NOMO-1 (cell line): ENCODE measurements around the gene GUCY1A2.

Experiments used
- DNase-seq, 2 experiments: peaks; one replicate each; lab custom pipeline; 2025; ENCODE audit not compliant: unreplicated experiment in 2 of 2; lab: John Stamatoyannopoulos, UW

Gene GUCY1A2

GRCh38 chr11:106761240-106761639 lies 257.0 kb downstream of the GUCY1A2 start:
- DNase-seq: no peak

GRCh38 chr11:106748059-106748458 lies 270.2 kb downstream of the GUCY1A2 start:
- DNase-seq: no peak

DNA sequence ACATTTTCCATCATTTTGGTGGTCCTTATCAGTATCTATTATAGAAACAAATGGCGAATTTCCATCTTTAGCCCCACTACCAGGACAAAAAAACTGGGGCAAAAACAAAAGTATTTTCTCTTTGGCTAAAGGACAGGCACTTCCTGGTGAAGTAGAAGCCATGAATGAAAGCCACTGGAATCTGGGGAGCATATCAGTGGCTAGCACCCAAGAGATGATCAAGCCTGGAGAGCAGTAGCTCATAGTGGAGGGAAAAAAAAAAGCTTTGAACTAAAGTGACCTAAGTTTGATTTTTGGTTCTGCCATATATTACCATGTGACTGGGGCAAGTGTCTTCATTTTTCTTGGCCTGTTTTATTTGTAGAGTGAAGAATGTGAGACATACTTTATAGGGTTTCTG lies 272.3 kb downstream of the GUCY1A2 start:
- DNase-seq: no peak

- no peak for DNase-seq
These were observed 284.6 kb downstream of the GUCY1A2 start for GRCh38 chr11:106733635-106734034.

- no peak for DNase-seq
These were observed 289.4 kb downstream of the GUCY1A2 start for GRCh38 chr11:106728859-106729258.

DNA sequence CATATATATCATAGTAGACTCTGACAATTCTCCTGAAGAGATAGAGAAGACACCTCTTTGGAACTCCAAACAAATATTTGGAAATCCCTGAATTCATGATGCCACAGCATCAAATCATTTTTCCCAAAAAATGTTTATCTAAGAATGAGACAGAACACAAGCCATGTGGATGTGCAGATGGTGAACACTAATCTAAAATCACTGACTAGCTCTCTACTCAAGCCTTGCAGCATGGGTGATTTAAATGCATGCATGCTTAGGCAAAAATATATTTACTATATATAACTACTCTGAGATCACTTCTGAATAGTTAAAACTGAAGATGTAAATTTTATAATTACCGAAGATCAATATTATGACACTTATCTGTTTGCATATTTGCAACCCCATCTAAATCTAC lies 289.9 kb downstream of the GUCY1A2 start:
- no peak for DNase-seq

DNA sequence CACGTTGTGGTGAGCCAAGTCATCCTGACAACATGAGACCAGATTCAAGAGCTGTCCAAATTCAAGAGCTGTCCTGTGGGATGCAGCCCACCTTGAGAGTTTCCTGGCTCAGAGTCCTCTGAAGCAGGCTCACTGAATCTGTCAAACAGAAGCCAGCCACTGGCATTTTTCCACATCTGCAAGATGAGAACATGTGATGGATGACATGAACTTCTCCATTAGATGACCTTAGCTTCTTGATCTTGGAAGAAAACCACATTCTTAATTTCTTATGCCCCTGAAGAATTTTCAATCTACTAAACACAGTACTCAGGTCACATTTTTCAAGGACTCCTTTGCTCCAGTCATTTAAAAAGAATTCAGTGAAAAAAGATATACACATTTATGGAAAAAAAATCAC lies 291.0 kb downstream of the GUCY1A2 start:
- DNase-seq: no peak

DNA sequence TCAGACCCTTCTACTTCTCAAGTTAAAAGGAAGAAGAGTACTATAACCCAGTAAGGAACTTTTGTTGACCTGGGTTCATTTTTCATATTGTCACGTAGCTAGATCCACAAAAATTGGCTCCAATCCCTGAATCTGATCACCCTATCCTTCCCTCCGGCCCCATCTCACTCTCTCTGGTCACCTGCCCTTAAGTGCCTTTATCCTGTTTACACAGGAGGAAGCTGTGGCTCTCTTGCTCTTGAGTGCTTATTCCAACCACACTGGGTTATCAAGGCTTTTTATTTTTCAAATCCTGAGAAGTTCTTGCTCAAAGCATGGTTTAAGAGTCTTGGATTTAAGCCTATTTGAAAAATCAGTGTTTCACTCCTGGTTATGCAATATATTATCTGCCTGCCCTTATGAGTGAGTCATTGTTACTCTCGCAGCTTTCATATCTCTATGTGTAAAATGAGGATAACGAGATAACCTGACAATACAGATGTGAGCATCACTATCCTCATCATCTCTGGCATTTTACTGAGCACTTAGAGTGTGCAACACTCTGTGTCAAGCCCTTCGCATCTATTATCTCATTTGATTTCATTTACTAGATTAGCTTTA lies 293.9 kb downstream of the GUCY1A2 start:
- no peak for DNase-seq

DNA sequence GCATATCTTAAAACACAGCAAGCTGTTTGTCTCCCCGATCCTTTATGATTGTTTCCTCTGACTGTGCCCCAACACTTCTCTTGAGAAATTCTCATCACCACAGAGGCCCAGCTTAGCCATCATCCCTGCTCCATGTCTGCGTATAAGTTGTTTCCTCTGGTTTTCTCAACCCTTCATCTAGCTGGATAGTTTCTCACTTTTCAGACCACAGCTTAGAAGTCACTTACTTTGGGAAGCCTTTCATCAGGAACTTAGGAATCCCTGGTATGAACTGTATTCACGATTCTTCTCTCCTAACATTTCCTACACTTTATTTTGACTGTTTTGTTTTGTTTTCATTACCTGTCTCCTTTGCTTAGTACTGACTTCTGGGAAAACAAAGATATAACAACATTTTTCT lies 295.2 kb downstream of the GUCY1A2 start:
- no peak for DNase-seq

GRCh38 chr11:106717222-106717621 lies 301.1 kb downstream of the GUCY1A2 start:
- DNase-seq: no peak

GRCh38 chr11:106714199-106714598 lies 304.1 kb downstream of the GUCY1A2 start:
- no peak for DNase-seq

DNA sequence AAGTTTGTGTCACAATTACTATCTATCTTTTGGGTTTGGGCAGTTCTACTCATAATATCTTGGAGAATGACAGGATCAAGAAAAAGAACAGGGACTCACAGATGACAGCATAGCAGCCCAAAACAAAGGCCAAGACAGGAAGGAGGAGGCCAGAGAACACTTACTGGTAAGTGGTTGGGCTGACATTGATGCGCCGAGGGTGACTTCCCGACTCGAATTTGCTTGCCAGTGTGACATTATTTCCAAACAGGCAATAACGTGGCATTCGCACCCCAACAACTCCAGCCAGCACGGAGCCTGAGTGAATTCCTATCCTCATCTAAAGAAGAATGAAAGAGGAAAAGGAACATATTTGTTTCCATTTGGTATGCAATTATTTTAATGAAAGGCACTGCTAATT lies 309.9 kb downstream of the GUCY1A2 start:
- no peak for DNase-seq

GRCh38 chr11:106706355-106706754 lies 311.9 kb downstream of the GUCY1A2 start:
- no peak for DNase-seq

DNA sequence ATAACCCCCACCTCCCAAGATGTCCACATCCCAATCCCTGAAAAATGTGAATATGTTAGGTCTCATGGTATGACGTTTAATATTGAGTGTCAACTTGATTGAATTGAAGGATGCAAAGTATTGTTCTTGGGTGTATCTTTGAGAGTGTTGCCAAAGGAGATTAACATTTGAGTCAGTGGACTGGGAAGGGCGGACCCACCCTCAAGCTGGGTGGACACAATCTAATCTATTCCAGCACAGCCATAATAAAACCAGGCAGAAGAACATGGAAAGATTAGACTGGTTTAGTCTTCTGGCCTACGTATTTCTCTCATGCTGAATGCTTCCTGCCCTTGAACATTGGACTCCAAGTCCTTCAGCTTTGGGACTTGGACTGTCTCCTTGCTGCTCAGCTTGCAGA lies 315.5 kb downstream of the GUCY1A2 start:
- no peak for DNase-seq

DNA sequence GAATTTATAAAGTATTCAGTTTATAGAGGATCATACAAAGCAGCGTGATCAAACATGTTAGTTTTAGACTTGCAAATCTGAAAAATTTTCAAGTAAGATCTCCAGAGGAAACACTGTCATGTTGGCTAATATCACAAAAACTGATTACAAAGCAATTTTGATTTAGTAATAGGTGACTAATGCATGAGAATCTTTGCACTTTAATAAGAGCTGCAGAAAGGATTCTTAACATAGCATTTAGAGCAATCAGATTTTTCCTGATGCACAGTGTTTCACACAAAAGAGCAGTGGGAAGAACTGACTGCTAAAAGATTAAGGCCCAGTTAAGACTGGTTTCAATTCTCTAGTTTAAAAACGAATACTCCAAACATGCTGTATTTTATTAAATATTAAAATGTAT lies 321.2 kb downstream of the GUCY1A2 start:
- DNase-seq: no peak

- DNase-seq: no peak
These were observed 322.8 kb downstream of the GUCY1A2 start for GRCh38 chr11:106695506-106695905.

- no peak for DNase-seq
These were observed 323.8 kb downstream of the GUCY1A2 start for GRCh38 chr11:106694501-106694900.

- no peak for DNase-seq
These were observed 326.4 kb downstream of the GUCY1A2 start for GRCh38 chr11:106691807-106692365.

DNA sequence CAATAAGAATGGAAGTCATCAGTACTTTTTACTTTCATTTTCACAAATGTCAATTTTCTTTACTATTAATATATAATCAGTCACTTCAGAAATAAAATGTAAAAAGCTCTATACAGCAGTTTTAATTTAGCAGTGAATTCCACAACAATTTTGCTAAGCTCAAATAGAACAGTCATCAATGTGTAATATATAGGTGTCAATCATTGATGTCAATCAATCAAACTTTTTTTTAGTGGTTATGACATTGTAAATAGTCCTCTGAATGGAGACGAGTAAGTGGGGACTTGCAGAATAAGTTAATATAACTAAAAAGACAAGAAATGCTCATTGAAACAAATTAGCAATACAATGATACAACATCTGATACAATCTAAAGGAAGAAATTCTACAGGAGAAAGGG lies 327.4 kb downstream of the GUCY1A2 start:
- DNase-seq: no peak

DNA sequence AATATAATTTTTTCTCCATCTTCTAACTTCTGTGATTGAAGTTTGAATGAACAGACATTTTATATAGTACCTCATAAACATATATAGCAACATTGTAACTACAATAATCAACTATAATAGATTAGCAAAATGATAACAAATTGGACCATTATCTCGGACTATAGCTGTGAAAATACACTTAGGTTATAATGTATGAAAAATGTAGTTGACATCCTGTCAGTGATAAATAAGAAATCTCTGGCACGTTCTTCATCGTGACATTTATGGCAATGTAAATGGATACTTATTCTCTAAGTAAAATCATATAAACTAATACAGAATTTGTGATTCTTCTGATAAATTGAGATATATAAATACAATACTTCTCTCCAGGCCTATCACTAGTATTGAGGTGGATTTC lies 333.3 kb downstream of the GUCY1A2 start:
- DNase-seq: no peak

DNA sequence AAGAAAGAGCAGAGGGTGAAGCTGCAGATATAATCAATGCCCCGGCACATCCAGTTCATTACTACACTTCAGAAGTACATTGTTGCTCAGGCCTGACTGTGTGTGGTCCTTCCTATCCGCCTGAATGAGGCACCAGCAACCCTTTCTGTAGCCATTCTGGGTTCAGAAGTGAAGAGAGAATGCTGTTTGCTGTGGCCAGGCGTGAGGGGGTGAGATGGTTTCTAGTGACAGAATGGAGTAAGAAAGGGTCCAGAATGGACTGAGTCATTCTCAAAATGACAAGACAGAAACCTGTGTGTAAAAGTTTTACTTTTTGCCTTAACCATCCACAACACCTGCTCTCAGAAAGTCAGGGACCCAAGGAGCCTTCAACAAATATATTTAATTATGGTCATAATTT lies 334.8 kb downstream of the GUCY1A2 start:
- DNase-seq: no peak

- DNase-seq: no peak
These were observed 336.8 kb downstream of the GUCY1A2 start for GRCh38 chr11:106681435-106681834.

- no peak for DNase-seq
These were observed 338.7 kb downstream of the GUCY1A2 start for GRCh38 chr11:106679581-106679980.
